GM23338 (cell line): ENCODE data around the gene CCDC137. TPM values are rescaled to one million over a fixed set of nuclear protein-coding genes. Genes with fewer than 3 reads are reported as not detected.

Source experiments
- ATAC-seq: fragments of 200-7000 bp; cut with Tn5 transposase; 3 replicates; pipeline ENCODE4 v1.9.1; 2020
- DNase-seq: peaks from one replicate; pipeline ENCODE4 v3.0.0-alpha.2; 2015; ENCODE audit warnings: low spot score
- H2AFZ ChIP-seq: fragments of 200-600 bp; sonication (generic); 2 replicates; pipeline ENCODE4 v1.8.0; 2016; ENCODE audit warnings: antibody characterized with exemption, mild to moderate bottlenecking, moderate library complexity
- H3F3A ChIP-seq: fragments of 200-600 bp; sonication (generic); replicated peaks from 2 replicates; pipeline ENCODE4 v1.8.0; 2017; ENCODE audit warnings: antibody characterized with exemption, mixed run types, low read depth
- H3K27ac ChIP-seq: fragments of 200-600 bp; sonication (generic); 2 replicates; pipeline ENCODE4 v1.6.1; 2016; ENCODE audit warnings: low read depth
- H3K27me3 ChIP-seq: fragments of 200-600 bp; sonication (generic); 2 replicates; pipeline ENCODE4 v1.8.0; 2016; ENCODE audit warnings: mild to moderate bottlenecking, mixed run types, moderate library complexity; ENCODE audit not compliant: insufficient read depth
- H3K36me3 ChIP-seq: fragments of 200-600 bp; sonication (generic); 2 replicates; pipeline ENCODE4 v1.8.0; 2016; ENCODE audit warnings: mild to moderate bottlenecking; ENCODE audit not compliant: insufficient read depth
- H3K4me1 ChIP-seq: fragments of 200-600 bp; sonication (generic); 2 replicates; pipeline ENCODE4 v1.8.0; 2016; ENCODE audit warnings: mild to moderate bottlenecking, moderate library complexity; ENCODE audit not compliant: insufficient read depth
- H3K4me2 ChIP-seq: fragments of 200-600 bp; sonication (generic); 2 replicates; pipeline ENCODE4 v1.7.1; 2017; ENCODE audit warnings: mixed run types
- H3K4me3 ChIP-seq: fragments of 200-600 bp; sonication (generic); 2 replicates; pipeline ENCODE4 v1.6.1; 2016; ENCODE audit warnings: mixed run types
- H3K79me2 ChIP-seq: fragments of 200-600 bp; sonication (generic); replicated peaks from 2 replicates; pipeline ENCODE4 v1.8.0; 2017; ENCODE audit warnings: mild to moderate bottlenecking; ENCODE audit not compliant: insufficient read depth
- H3K9me2 ChIP-seq: fragments of 200-600 bp; sonication (generic); 2 replicates; pipeline ENCODE4 v1.8.0; 2017; ENCODE audit not compliant: insufficient read depth
- H4K20me1 ChIP-seq: fragments of 200-600 bp; sonication (generic); replicated peaks from 2 replicates; pipeline ENCODE4 v1.8.0; 2017; ENCODE audit warnings: mild to moderate bottlenecking; ENCODE audit not compliant: insufficient read depth
- H3K27ac Mint-ChIP-seq: 2 replicates; pipeline ENCODE4 v1.8.0; 2020; ENCODE audit warnings: inconsistent platforms, mild to moderate bottlenecking, moderate library complexity, mixed read lengths
- H3K27me3 Mint-ChIP-seq: 3 replicates; pipeline ENCODE4 v1.8.0; 2022; ENCODE audit warnings: low read depth, mild to moderate bottlenecking, moderate library complexity, mixed read lengths, inconsistent platforms; ENCODE audit not compliant: insufficient read depth, poor library complexity
- H3K36me3 Mint-ChIP-seq: 3 replicates; pipeline ENCODE4 v1.8.0; 2021; ENCODE audit warnings: low read depth, mild to moderate bottlenecking, inconsistent platforms, moderate library complexity, mixed read lengths
- H3K4me1 Mint-ChIP-seq: 3 replicates; pipeline ENCODE4 v1.8.0; 2020; ENCODE audit warnings: mild to moderate bottlenecking, inconsistent platforms, mixed read lengths
- H3K4me3 Mint-ChIP-seq: 3 replicates; pipeline ENCODE4 v1.8.0; 2021; ENCODE audit warnings: moderate library complexity, mild to moderate bottlenecking, inconsistent platforms, mixed read lengths
- H3K9me3 Mint-ChIP-seq: 3 replicates; pipeline ENCODE4 v1.8.0; 2020; ENCODE audit warnings: moderate library complexity, mild to moderate bottlenecking, inconsistent platforms, mixed read lengths
- EZH2 ChIP-seq: fragments of 200-600 bp; sonication (generic); IDR thresholded peaks from one replicate; pipeline ENCODE4 v1.8.0; 2017; ENCODE audit warnings: antibody characterized with exemption, mild to moderate bottlenecking, low read depth; ENCODE audit not compliant: unreplicated experiment
- EZH2phosphoT487 ChIP-seq: fragments of 200-600 bp; sonication (generic); IDR thresholded peaks from one replicate; pipeline ENCODE4 v1.8.1; 2018; ENCODE audit warnings: antibody characterized with exemption; ENCODE audit not compliant: unreplicated experiment
- JUNB ChIP-seq: IDR thresholded peaks from one replicate; pipeline ENCODE4 v1.6.1; 2016; ENCODE audit warnings: antibody characterized with exemption; ENCODE audit not compliant: unreplicated experiment
- NANOG ChIP-seq: IDR thresholded peaks from 2 replicates; pipeline ENCODE4 v1.6.1; 2016; ENCODE audit warnings: antibody characterized with exemption, borderline replicate concordance
- POLR2AphosphoS5 ChIP-seq: IDR thresholded peaks from 2 replicates; pipeline ENCODE4 v1.6.1; 2016; ENCODE audit warnings: antibody characterized with exemption, low read depth
- STAT1 ChIP-seq: IDR thresholded peaks from one replicate; pipeline ENCODE4 v1.6.1; 2016; ENCODE audit warnings: antibody characterized with exemption; ENCODE audit not compliant: unreplicated experiment
- ZNF114 ChIP-seq: fragments of 250-450 bp; sonication (Bioruptor Pico); IDR thresholded peaks from 2 replicates; pipeline ENCODE4 v1.5.0; 2020; ENCODE audit warnings: mild to moderate bottlenecking, moderate library complexity
- ZNF331 ChIP-seq: fragments of 250-450 bp; sonication (Bioruptor Pico); IDR thresholded peaks from 2 replicates; pipeline ENCODE4 v1.5.0; 2020; ENCODE audit warnings: low read depth, mild to moderate bottlenecking, moderate library complexity
- polyA plus RNA-seq: library from polyadenylated mRNA; unstranded; fragments of >200 nt; fragmentation: Nextera tagmentation; extraction: Ambion mirVana; gene quantifications from 2 replicates; pipeline ENCODE4 v1.2.1, GENCODE V29; 2016
- total RNA-seq: library from RNA; depleted of rRNA; stranded (reverse); fragments of >200 nt; shearing (Covaris generic); gene quantifications from 2 replicates; pipeline ENCODE4 v1.2.3, GENCODE V29; 2014
- TF ChIP-seq, protein P1 (sequence below), 2 experiments: fragments of 200-600 bp in 1 of 2; sonication (generic) in 1 of 2; conservative IDR thresholded peaks; 2 replicates each; pipeline versions ENCODE4 v1.5.1 to v1.6.1; 2016 to 2017; ENCODE audit warnings: antibody characterized with exemption in 2 of 2, low read depth in 2 of 2, mild to moderate bottlenecking in 2 of 2, moderate library complexity in 1 of 2
- TF ChIP-seq, protein P2 (sequence below): fragments of 250-450 bp; sonication (Bioruptor Pico); IDR thresholded peaks from 2 replicates; pipeline ENCODE4 v1.5.0; 2020; ENCODE audit warnings: mild to moderate bottlenecking, moderate library complexity
- TF ChIP-seq, protein P3 (sequence below): IDR thresholded peaks from 2 replicates; pipeline ENCODE4 v1.6.1; 2016; ENCODE audit warnings: antibody characterized with exemption

The CCDC137 gene
- total and polyA plus RNA-seq, 2 experiments from 2014 or later, result 26.1 to 73.4 TPM

DNA sequence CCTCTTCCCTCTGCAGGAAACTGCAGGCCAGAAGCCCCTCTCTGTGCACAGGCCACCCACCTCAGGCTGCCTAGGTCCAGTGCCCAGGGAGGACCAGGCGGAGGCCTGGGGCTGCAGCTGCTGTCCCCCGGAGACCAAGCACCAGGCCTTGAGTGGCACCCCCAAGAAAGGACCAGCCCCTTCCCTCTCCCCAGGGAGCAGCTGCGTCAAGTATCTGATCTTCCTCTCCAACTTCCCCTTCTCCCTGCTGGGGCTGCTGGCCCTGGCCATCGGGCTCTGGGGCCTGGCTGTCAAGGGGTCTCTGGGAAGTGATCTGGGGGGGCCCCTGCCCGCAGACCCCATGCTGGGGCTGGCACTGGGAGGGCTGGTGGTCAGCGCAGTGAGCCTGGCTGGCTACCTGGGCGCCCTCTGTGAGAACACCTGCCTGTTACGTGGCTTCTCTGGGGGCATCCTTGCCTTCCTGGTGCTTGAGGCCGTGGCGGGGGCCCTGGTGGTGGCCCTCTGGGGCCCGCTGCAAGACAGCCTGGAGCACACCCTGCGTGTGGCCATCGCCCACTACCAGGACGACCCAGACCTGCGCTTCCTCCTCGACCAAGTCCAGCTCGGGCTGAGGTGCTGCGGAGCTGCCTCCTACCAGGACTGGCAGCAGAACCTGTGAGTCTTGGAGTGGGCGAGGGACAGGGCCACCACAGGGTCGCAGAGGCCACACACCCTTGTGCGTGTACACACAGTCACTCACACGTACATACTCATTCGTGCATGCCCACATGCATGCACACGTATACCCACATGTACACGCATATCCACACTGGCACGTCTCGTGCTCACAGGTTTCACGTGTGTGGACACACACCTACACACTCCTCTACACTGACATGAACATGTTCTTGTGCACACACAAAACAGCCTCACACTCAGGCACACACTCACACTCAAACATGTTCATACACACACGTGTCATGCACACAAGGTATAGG, 21.3 kb upstream of the CCDC137 start (continued):
- TF ChIP-seq NANOG, result no peak
- TF ChIP-seq EZH2, result no peak
- TF ChIP-seq, protein P1, sequence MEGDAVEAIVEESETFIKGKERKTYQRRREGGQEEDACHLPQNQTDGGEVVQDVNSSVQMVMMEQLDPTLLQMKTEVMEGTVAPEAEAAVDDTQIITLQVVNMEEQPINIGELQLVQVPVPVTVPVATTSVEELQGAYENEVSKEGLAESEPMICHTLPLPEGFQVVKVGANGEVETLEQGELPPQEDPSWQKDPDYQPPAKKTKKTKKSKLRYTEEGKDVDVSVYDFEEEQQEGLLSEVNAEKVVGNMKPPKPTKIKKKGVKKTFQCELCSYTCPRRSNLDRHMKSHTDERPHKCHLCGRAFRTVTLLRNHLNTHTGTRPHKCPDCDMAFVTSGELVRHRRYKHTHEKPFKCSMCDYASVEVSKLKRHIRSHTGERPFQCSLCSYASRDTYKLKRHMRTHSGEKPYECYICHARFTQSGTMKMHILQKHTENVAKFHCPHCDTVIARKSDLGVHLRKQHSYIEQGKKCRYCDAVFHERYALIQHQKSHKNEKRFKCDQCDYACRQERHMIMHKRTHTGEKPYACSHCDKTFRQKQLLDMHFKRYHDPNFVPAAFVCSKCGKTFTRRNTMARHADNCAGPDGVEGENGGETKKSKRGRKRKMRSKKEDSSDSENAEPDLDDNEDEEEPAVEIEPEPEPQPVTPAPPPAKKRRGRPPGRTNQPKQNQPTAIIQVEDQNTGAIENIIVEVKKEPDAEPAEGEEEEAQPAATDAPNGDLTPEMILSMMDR (conservative IDR thresholded peaks at IDR 0.05; ENCODE audit: low read depth in 2 of 2), result no peak
- no peak for TF ChIP-seq JUNB
- TF ChIP-seq ZNF114 (CRISPR knock-in tag), result no peak

DNA sequence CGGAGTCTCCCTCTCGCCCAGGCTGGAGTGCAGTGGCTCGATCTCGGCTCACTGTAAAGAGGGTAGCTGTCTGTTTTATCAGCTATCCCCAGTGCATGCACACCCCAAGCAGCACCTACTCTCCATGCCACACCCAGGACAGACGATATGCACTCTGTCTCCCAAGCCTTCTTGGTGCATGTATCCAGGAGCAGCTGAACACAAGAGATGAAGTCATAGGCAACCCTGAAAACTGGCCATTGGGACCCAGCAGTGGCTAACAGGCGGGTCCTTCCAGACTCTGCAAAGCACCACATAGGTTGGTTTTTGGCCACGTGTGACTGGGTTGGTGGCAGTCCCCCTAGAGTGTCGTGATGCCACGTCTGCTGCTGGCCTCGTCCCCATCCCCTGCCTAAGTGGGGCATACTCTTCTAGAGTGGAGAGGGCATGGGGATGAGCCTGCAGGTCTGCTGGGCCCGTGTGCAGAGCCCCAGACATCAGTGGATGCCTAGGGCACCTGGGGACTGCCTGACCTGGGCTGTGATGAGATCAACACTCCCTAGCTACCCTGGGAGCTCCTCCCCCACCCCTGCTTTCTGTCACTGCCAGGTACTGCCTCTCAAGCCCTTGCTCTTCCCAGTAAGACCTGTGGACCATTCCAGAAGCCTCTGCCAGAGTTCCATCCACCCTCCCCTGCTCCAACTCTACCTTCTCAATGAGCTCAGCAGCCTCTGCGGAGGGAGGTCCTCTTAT, 19.5 kb upstream of the CCDC137 start:
- H4K20me1 ChIP-seq, result no peaks in the 10 kb centered on the region
- Mint-ChIP-seq H3K27me3 (peaks cover 37% of the 10 kb centered on the region), H3K4me1 (peaks cover 6% of the 10 kb centered on the region), H3K4me3 (peak overlapping the region; percentile 56), H3K9me3 (peaks cover 9% of the 10 kb centered on the region; the same call in 1 of the 3 replicates), H3K36me3 (no peaks in the 10 kb centered on the region), H3K27ac (no peak overlapping the region)
- H3K79me2 ChIP-seq, result no peaks in the 10 kb centered on the region
- peaks cover 13% of the 10 kb centered on the region; the same call in 1 of the 2 replicates for H3F3A ChIP-seq
- peak overlapping the region; percentile 58 for H3K4me3 ChIP-seq
- no peaks in the 10 kb centered on the region for H3K36me3 ChIP-seq
- ATAC-seq (peak; percentile 24), DNase-seq (no peak)
- H3K4me2 ChIP-seq, result peak overlapping the region; percentile 84
- peaks cover 11% of the 10 kb centered on the region for H3K4me1 ChIP-seq
- no peaks in the 10 kb centered on the region for H3K9me2 ChIP-seq
- peak overlapping the region; percentile 90 for H2AFZ ChIP-seq
- H3K27ac ChIP-seq, result no peak overlapping the region
- peaks cover 34% of the 10 kb centered on the region for H3K27me3 ChIP-seq
- TF ChIP-seq ZNF331 (CRISPR knock-in tag) (no peak), ZNF114 (CRISPR knock-in tag) (no peak), EZH2 (no peak), POLR2AphosphoS5 (no peak), EZH2phosphoT487 (no peak), STAT1 (no peak)
- TF ChIP-seq, protein P2, sequence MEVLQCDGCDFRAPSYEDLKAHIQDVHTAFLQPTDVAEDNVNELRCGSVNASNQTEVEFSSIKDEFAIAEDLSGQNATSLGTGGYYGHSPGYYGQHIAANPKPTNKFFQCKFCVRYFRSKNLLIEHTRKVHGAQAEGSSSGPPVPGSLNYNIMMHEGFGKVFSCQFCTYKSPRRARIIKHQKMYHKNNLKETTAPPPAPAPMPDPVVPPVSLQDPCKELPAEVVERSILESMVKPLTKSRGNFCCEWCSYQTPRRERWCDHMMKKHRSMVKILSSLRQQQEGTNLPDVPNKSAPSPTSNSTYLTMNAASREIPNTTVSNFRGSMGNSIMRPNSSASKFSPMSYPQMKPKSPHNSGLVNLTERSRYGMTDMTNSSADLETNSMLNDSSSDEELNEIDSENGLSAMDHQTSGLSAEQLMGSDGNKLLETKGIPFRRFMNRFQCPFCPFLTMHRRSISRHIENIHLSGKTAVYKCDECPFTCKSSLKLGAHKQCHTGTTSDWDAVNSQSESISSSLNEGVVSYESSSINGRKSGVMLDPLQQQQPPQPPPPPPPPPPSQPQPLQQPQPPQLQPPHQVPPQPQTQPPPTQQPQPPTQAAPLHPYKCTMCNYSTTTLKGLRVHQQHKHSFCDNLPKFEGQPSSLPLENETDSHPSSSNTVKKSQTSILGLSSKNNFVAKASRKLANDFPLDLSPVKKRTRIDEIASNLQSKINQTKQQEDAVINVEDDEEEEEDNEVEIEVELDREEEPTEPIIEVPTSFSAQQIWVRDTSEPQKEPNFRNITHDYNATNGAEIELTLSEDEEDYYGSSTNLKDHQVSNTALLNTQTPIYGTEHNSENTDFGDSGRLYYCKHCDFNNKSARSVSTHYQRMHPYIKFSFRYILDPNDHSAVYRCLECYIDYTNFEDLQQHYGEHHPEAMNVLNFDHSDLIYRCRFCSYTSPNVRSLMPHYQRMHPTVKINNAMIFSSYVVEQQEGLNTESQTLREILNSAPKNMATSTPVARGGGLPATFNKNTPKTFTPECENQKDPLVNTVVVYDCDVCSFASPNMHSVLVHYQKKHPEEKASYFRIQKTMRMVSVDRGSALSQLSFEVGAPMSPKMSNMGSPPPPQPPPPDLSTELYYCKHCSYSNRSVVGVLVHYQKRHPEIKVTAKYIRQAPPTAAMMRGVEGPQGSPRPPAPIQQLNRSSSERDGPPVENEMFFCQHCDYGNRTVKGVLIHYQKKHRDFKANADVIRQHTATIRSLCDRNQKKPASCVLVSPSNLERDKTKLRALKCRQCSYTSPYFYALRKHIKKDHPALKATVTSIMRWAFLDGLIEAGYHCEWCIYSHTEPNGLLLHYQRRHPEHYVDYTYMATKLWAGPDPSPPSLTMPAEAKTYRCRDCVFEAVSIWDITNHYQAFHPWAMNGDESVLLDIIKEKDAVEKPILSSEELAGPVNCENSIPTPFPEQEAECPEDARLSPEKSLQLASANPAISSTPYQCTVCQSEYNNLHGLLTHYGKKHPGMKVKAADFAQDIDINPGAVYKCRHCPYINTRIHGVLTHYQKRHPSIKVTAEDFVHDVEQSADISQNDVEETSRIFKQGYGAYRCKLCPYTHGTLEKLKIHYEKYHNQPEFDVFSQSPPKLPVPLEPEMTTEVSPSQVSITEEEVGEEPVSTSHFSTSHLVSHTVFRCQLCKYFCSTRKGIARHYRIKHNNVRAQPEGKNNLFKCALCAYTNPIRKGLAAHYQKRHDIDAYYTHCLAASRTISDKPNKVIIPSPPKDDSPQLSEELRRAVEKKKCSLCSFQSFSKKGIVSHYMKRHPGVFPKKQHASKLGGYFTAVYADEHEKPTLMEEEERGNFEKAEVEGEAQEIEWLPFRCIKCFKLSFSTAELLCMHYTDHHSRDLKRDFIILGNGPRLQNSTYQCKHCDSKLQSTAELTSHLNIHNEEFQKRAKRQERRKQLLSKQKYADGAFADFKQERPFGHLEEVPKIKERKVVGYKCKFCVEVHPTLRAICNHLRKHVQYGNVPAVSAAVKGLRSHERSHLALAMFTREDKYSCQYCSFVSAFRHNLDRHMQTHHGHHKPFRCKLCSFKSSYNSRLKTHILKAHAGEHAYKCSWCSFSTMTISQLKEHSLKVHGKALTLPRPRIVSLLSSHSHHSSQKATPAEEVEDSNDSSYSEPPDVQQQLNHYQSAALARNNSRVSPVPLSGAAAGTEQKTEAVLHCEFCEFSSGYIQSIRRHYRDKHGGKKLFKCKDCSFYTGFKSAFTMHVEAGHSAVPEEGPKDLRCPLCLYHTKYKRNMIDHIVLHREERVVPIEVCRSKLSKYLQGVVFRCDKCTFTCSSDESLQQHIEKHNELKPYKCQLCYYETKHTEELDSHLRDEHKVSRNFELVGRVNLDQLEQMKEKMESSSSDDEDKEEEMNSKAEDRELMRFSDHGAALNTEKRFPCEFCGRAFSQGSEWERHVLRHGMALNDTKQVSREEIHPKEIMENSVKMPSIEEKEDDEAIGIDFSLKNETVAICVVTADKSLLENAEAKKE (CRISPR knock-in tag), result no peak
- TF ChIP-seq, protein P1 (conservative IDR thresholded peaks at IDR 0.05; ENCODE audit: low read depth in 2 of 2), result no peak
- TF ChIP-seq, protein P3, sequence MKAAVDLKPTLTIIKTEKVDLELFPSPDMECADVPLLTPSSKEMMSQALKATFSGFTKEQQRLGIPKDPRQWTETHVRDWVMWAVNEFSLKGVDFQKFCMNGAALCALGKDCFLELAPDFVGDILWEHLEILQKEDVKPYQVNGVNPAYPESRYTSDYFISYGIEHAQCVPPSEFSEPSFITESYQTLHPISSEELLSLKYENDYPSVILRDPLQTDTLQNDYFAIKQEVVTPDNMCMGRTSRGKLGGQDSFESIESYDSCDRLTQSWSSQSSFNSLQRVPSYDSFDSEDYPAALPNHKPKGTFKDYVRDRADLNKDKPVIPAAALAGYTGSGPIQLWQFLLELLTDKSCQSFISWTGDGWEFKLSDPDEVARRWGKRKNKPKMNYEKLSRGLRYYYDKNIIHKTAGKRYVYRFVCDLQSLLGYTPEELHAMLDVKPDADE, result no peak
